Neural cell (in vitro differentiated cells): ENCODE measurements around the gene PPP4R3A. TPM values are rescaled to one million over a fixed set of nuclear protein-coding genes. Genes with fewer than 3 reads are reported as not detected.

ENCODE experiments used
- H2AFZ ChIP-seq: fragments of 200-600, 300-800 bp; sonication (generic), shearing (Covaris generic); 2 replicates; pipeline ENCODE4 v1.6.0; 2014; ENCODE audit warnings: low read depth, mild to moderate bottlenecking, antibody characterized with exemption, low read length, moderate library complexity
- H3F3A ChIP-seq: fragments of 200-600 bp; shearing (Covaris generic); 2 replicates; pipeline ENCODE4 v1.6.1; 2016; ENCODE audit warnings: mild to moderate bottlenecking, moderate library complexity, mixed read lengths, antibody characterized with exemption, low read length; ENCODE audit not compliant: insufficient read depth, poor library complexity, severe bottlenecking
- H3K27ac ChIP-seq: fragments of 200-600, 300-800 bp; sonication (generic), shearing (Covaris generic); 2 replicates; pipeline ENCODE4 v1.5.1; 2014; ENCODE audit warnings: mild to moderate bottlenecking, low read length, moderate library complexity
- H3K27me3 ChIP-seq: fragments of 300-800, 200-600 bp; sonication (generic), shearing (Covaris generic); 2 replicates; pipeline ENCODE4 v1.6.0; 2014; ENCODE audit warnings: mild to moderate bottlenecking, low read depth, low read length, moderate library complexity; ENCODE audit not compliant: insufficient read depth
- H3K36me3 ChIP-seq: fragments of 300-800, 200-600 bp; sonication (generic), shearing (Covaris generic); 2 replicates; pipeline ENCODE4 v1.5.1; 2014; ENCODE audit warnings: mild to moderate bottlenecking, antibody characterized with exemption, low read length, moderate library complexity; ENCODE audit not compliant: insufficient read depth
- H3K4me2 ChIP-seq: fragments of 300-800, 200-600 bp; sonication (generic), shearing (Covaris generic); 2 replicates; pipeline ENCODE4 v1.6.0; 2014; ENCODE audit warnings: mild to moderate bottlenecking, low read length
- H3K4me3 ChIP-seq: fragments of 300-800, 200-600 bp; sonication (generic), shearing (Covaris generic); 2 replicates; pipeline ENCODE4 v1.5.1; 2014; ENCODE audit warnings: mild to moderate bottlenecking, low read length, moderate library complexity
- H3K79me2 ChIP-seq: fragments of 200-600 bp; shearing (Covaris generic); replicated peaks from 2 replicates; pipeline ENCODE4 v1.6.0; 2014; ENCODE audit warnings: mild to moderate bottlenecking, low read length, moderate library complexity; ENCODE audit not compliant: insufficient read depth
- H3K9ac ChIP-seq: fragments of 300-800, 200-600 bp; sonication (generic), shearing (Covaris generic); 2 replicates; pipeline ENCODE4 v1.6.1; 2016; ENCODE audit warnings: mild to moderate bottlenecking, low read length, mixed read lengths
- H3K9me2 ChIP-seq: fragments of 200-600 bp; shearing (Covaris generic); 2 replicates; pipeline ENCODE4 v1.6.1; 2016; ENCODE audit warnings: mild to moderate bottlenecking, low read length, mixed read lengths; ENCODE audit not compliant: insufficient read depth
- H3K9me3 ChIP-seq: fragments of 200-600, 300-800 bp; sonication (generic), shearing (Covaris generic); 2 replicates; pipeline ENCODE4 v1.6.1; 2016; ENCODE audit warnings: mild to moderate bottlenecking, mixed run types, low read length, moderate library complexity, mixed read lengths
- H4K20me1 ChIP-seq: fragments of 200-600 bp; shearing (Covaris generic); 2 replicates; pipeline ENCODE4 v1.6.1; 2016; ENCODE audit warnings: mild to moderate bottlenecking, mixed run types; ENCODE audit not compliant: insufficient read depth
- CTCF ChIP-seq: fragments of 450-650 bp; IDR thresholded peaks from 2 replicates; pipeline ENCODE4 v1.5.1; 2014; ENCODE audit warnings: antibody characterized with exemption, mild to moderate bottlenecking, moderate library complexity; ENCODE audit not compliant: poor library complexity, severe bottlenecking
- EP300 ChIP-seq: fragments of 450-650 bp; conservative IDR thresholded peaks from 2 replicates; pipeline ENCODE4 v1.6.1; 2014; ENCODE audit warnings: antibody characterized with exemption, mild to moderate bottlenecking, moderate library complexity; ENCODE audit not compliant: poor library complexity, severe bottlenecking
- EZH2 ChIP-seq: fragments of 200-600, 300-800 bp; shearing (Covaris generic), sonication (generic); IDR thresholded peaks from 2 replicates; pipeline ENCODE4 v1.6.1; 2014; ENCODE audit warnings: antibody characterized with exemption, low read length, borderline replicate concordance, mild to moderate bottlenecking; ENCODE audit not compliant: insufficient read depth, poor library complexity, severe bottlenecking
- MXI1 ChIP-seq: fragments of 450-650 bp; conservative IDR thresholded peaks from 2 replicates; pipeline ENCODE4 v1.6.1; 2014; ENCODE audit warnings: antibody characterized with exemption, mild to moderate bottlenecking; ENCODE audit not compliant: poor library complexity, severe bottlenecking
- POLR2AphosphoS5 ChIP-seq: IDR thresholded peaks from 2 replicates; pipeline ENCODE4 v1.6.1; 2012
- RAD21 ChIP-seq: fragments of 450-650 bp; conservative IDR thresholded peaks from 2 replicates; pipeline ENCODE4 v1.6.1; 2014; ENCODE audit warnings: antibody characterized with exemption, mild to moderate bottlenecking, moderate library complexity
- REST ChIP-seq: IDR thresholded peaks from 2 replicates; pipeline ENCODE4 v1.6.1; 2012; ENCODE audit warnings: borderline replicate concordance
- SMC3 ChIP-seq: fragments of 450-650 bp; conservative IDR thresholded peaks from 2 replicates; pipeline ENCODE4 v1.6.1; 2014; ENCODE audit warnings: antibody characterized with exemption, mild to moderate bottlenecking, moderate library complexity; ENCODE audit not compliant: poor library complexity
- TAF1 ChIP-seq: IDR thresholded peaks from 2 replicates; pipeline ENCODE4 v1.6.1; 2012; ENCODE audit warnings: low read depth
- polyA plus RNA-seq: library from polyadenylated mRNA; depleted of rRNA; stranded (reverse); fragments of >200 nt; gene quantifications from 2 replicates; pipeline ENCODE4 v1.2.3, GENCODE V29; 2014

The PPP4R3A gene
- polyA plus RNA-seq, 1 donor from 2014 or later = 99.4 TPM

DNA sequence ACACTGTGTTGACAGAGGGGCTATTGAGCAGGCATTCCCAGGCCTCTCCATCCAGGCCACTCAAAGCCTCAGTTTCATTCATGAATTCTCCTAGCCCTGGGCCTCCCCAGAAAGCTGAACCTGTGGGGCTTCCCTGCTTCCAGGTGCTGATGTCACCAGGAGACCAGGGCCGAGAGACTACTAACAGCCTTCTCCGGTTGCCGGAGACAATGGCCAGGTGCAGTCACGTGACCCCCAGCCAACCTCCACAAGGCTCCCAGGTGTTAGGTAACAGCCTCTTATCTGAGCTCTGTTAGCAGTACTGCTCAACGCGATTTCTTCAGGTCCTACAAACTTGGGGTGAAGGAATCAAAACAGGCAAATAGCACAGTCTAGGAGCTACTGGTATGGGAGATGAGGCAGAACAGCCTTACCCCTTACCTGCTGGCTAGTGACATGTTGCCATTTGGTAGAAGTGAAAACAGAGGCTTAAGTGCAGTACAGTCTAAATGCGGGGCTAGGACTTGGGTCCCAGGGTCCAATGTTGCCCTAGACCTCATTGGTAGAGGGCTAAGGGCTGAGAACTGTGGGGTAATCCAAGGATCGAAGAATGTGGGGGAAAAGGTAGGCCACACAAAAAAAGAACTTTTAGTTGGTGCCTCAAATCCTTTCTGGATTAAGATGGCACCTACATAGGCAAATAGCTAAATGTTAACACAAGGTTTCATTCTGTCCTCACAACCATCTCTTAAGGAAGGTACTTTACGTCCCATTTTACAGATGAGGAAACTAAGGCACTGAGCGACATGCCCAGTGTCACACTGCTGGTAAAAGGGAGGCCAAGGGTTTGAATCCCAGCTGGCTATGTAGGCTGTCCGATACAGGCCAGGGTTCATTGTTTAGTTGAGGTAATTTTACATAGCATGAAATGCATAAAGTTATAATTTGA lies 96.3 kb downstream of the PPP4R3A start:
- no peaks in the 10 kb centered on the region for H3K36me3 ChIP-seq
- H3F3A ChIP-seq = no peaks in the 10 kb centered on the region
- peak overlapping the region; percentile 95 for H3K4me3 ChIP-seq
- no peak overlapping the region for H3K4me2 ChIP-seq
- H3K79me2 ChIP-seq = peaks cover 58% of the 10 kb centered on the region
- no peak for TF ChIP-seq CTCF
- no peak for TF ChIP-seq MXI1
- no peak for TF ChIP-seq POLR2AphosphoS5
- no peak for TF ChIP-seq SMC3
- TF ChIP-seq TAF1 = no peak
- no peak for TF ChIP-seq REST
- TF ChIP-seq EZH2 = no peak
- no peak for TF ChIP-seq EP300
- no peak for TF ChIP-seq RAD21
- H3K9ac ChIP-seq = no peak overlapping the region
- no peak overlapping the region for H2AFZ ChIP-seq
- H4K20me1 ChIP-seq = no peaks in the 10 kb centered on the region
- no peak overlapping the region for H3K27ac ChIP-seq
- no peaks in the 10 kb centered on the region for H3K9me3 ChIP-seq
- H3K27me3 ChIP-seq = no peaks in the 10 kb centered on the region
- no peaks in the 10 kb centered on the region for H3K9me2 ChIP-seq

DNA sequence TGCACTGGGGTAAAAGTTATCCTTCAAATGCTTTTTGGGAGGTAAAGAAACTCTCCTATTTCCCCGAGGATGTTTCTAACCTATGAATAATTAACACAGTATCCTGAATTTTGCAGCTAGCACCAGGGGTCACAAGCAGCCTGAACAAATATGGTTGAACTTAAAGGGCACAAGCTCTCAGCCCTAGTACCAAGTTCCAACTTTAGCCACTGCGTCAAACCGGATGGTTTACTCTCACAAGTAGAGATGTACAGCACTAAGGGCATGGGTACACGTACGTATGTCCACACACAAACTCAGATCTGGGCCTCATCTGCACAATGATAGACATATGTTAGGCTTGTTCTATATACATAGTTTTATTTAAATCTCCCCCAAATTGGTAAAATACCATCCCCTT lies 97.2 kb downstream of the PPP4R3A start:
- peaks cover 59% of the 10 kb centered on the region for H3K79me2 ChIP-seq
- no peak overlapping the region for H3K9ac ChIP-seq
- TF ChIP-seq CTCF = no peak
- TF ChIP-seq SMC3 = no peak
- no peak overlapping the region for H3K4me2 ChIP-seq
- no peaks in the 10 kb centered on the region for H3K27me3 ChIP-seq
- no peaks in the 10 kb centered on the region for H3F3A ChIP-seq
- H3K36me3 ChIP-seq = no peaks in the 10 kb centered on the region
- H3K4me3 ChIP-seq = no peak overlapping the region
- no peaks in the 10 kb centered on the region for H3K9me3 ChIP-seq
- H3K9me2 ChIP-seq = no peaks in the 10 kb centered on the region
- no peak overlapping the region for H2AFZ ChIP-seq
- no peaks in the 10 kb centered on the region for H4K20me1 ChIP-seq
- no peak overlapping the region for H3K27ac ChIP-seq
